CD4-positive, alpha-beta memory T cell (primary cell): ENCODE results near the gene EIPR1. TPM values are rescaled to one million over a fixed set of nuclear protein-coding genes. Genes with fewer than 3 reads are reported as not detected.

Source experiments
- CTCF ChIA-PET: fragments of 350-600 bp; sonication (Branson Sonifier 250); formaldehyde crosslinking; loops from one replicate; lab custom pipeline; 2021; ENCODE audit warnings: inconsistent platforms; ENCODE audit not compliant: partially characterized antibody; lab: Charles Lee
- POLR2A ChIA-PET: fragments of 350-600 bp; sonication (Branson Sonifier 250); formaldehyde crosslinking; loops from one replicate; lab custom pipeline; 2021; ENCODE audit not compliant: partially characterized antibody; lab: Charles Lee
- DNase-seq, 5 donors: peaks; one replicate each; pipeline versions ENCODE4 v3.0.0 to v3.0.0-alpha.2; 2020 to 2022; ENCODE audit warnings: mixed read lengths in 1 of 5
- H3K27ac ChIP-seq: one replicate; pipeline ENCODE4 v1.7.0; 2013; ENCODE audit warnings: low read depth, low read length
- H3K27me3 ChIP-seq: 2 replicates; pipeline ENCODE4 v1.7.0; 2013; ENCODE audit warnings: mild to moderate bottlenecking, low read length, moderate library complexity; ENCODE audit not compliant: insufficient read depth
- H3K36me3 ChIP-seq: 2 replicates; pipeline ENCODE4 v1.7.0; 2013; ENCODE audit warnings: mild to moderate bottlenecking, low read length, moderate library complexity; ENCODE audit not compliant: insufficient read depth
- H3K4me1 ChIP-seq: 2 replicates; pipeline ENCODE4 v1.7.0; 2013; ENCODE audit warnings: mild to moderate bottlenecking, low read length, moderate library complexity; ENCODE audit not compliant: insufficient read depth
- H3K4me3 ChIP-seq, 2 donors: one replicate each; pipeline ENCODE4 v1.7.0; 2013; ENCODE audit warnings: low read length in 2 of 2, mild to moderate bottlenecking in 1 of 2
- H3K9me3 ChIP-seq, 2 donors: one replicate each; pipeline ENCODE4 v1.7.0; 2013; ENCODE audit warnings: low read length in 2 of 2, control low read depth in 1 of 2; ENCODE audit not compliant: control insufficient read depth in 1 of 2
- H3K27ac Mint-ChIP-seq, 7 donors: one replicate each; pipeline ENCODE4 v1.8.0; 2020 to 2021; ENCODE audit warnings: mixed read lengths in 7 of 7, mild to moderate bottlenecking in 6 of 7, inconsistent platforms in 3 of 7, moderate library complexity in 3 of 7
- H3K27me3 Mint-ChIP-seq, 2 donors: one replicate each; pipeline ENCODE4 v1.8.0; 2020 to 2021; ENCODE audit warnings: mixed read lengths in 2 of 2
- H3K36me3 Mint-ChIP-seq, 2 donors: one replicate each; pipeline ENCODE4 v1.8.0; 2020 to 2021; ENCODE audit warnings: mixed read lengths in 2 of 2, inconsistent platforms in 1 of 2, mild to moderate bottlenecking in 1 of 2
- H3K4me1 Mint-ChIP-seq, 4 donors: one replicate each; pipeline ENCODE4 v1.8.0; 2020 to 2021; ENCODE audit warnings: mixed read lengths in 4 of 4, mild to moderate bottlenecking in 1 of 4
- H3K4me3 Mint-ChIP-seq, 8 donors: one replicate each; pipeline ENCODE4 v1.8.0; 2020 to 2021; ENCODE audit warnings: mixed read lengths in 8 of 8, mild to moderate bottlenecking in 7 of 8, moderate library complexity in 6 of 8, inconsistent platforms in 3 of 8
- H3K9me3 Mint-ChIP-seq, 8 donors: one replicate each; pipeline ENCODE4 v1.8.0; 2020 to 2021; ENCODE audit warnings: mixed read lengths in 8 of 8, mild to moderate bottlenecking in 5 of 8, inconsistent platforms in 3 of 8, moderate library complexity in 1 of 8
- intact Hi-C: fragments of 100-400 bp; cut with micrococcal nuclease; formaldehyde crosslinking; loops from one replicate; pipeline ENCODE4 v1.15.1; 2023
- polyA plus RNA-seq, 2 donors: library from polyadenylated mRNA; unstranded; fragments of 300-500 nt; fragmentation: Illumina TruSeq; gene quantifications; one replicate each; pipeline ENCODE4 v1.2.3, GENCODE V29; 2021
- total RNA-seq, 2 experiments: library from RNA; stranded (reverse); gene quantifications; one replicate each; pipeline ENCODE4 v1.2.3, GENCODE V29; 2021

Gene EIPR1
- total and polyA plus RNA-seq, 4 experiments from 2014 or later, result 18.2 to 48.0 (median 26.2) TPM

DNA sequence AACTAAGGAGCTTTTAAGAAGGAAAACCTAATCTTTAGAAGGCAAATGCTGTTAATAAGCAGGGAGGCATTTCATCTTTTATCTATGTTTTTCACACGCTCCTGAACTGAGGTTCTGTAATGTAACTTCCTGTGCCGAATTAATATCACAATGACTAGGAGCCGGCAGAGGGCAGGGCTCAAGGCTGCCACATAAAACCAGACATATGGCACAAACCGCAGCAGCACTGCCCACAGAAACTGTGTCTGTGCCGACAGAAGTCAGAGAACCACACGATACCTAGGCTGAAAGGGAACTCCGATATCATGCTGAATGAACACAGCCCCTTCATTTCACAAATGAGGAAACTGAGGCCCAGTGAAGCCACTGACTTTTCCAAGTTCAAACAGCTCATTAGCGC, 112.1 kb downstream of the EIPR1 start:
- no peaks in the 10 kb centered on the region for H3K27me3 ChIP-seq

DNA sequence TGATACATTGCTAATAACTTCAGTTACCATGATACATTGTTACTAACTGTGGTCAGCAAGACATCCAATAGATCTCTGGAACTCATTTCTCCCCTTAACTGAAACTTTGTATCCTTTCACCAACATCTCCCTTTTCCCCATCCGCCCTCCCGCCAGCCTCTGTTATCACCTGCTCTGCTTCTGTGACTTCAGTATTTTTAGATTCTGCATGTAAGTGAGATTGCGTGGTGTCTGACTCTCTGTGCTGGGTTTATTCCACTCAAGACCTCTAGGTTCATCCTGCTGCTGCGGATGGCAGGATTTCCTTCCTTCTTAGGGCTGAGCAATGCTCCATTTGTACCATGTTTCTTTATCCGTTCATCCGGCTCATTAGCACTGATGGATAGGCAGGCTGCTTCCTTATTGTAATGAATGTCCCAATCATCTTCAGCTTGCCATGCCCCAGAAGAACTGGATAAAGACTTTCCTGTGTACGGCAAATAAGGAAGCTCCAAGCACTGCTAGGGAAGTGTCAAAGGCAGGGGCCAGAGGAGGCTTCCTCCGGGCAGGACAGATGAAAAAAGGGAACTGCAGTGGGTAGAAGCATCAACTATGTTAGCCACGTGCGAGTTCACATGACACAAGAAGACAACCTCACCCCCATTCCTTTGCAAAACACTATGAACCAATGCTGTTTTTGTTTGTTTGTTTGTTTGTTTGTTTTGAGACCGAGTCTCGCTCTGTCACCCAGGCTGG, 113.4 kb downstream of the EIPR1 start:
- POLR2A ChIA-PET, result no interaction called here
- Histone ChIP-seq H3K4me1 (no peaks in the 10 kb centered on the region), H3K4me3 (no peak overlapping the region), H3K36me3 (peaks cover 4% of the 10 kb centered on the region), H3K27me3 (no peaks in the 10 kb centered on the region), H3K9me3 (no peaks in the 10 kb centered on the region), H3K27ac (no peak overlapping the region)
- Mint-ChIP-seq H3K27ac (peak overlapping the region in 3 of 7 donors; percentile 48 to 79 (median 55)), H3K9me3 (peaks cover 0 to 2% (median 0%) of the 10 kb centered on the region in 8 donors), H3K4me1 (peaks cover 0 to 7% (median 1%) of the 10 kb centered on the region in 4 donors), H3K27me3 (no peaks in the 10 kb centered on the region), H3K4me3 (no peak overlapping the region), H3K36me3 (peaks cover 8 to 26% of the 10 kb centered on the region in 2 donors)
- CTCF ChIA-PET, result no interaction called here
- intact Hi-C loops, result no loop called here
- DNase-seq, result no peak

More for the DNA sequence above, 112.1 kb downstream of the EIPR1 start:
- intact Hi-C loops, result no loop called here
- H3K4me3 ChIP-seq, result no peak overlapping the region
- no peak overlapping the region for H3K27ac ChIP-seq
- ChIA-PET POLR2A (no interaction called here), CTCF (interaction anchor here (0.6 kb wide), 1 partner anchor 12 kb away, joined by 3 read pairs; no protein-coding TSS in a partner anchor)
- DNase-seq, result no peak
- no peaks in the 10 kb centered on the region for H3K4me1 ChIP-seq
- peaks cover 4% of the 10 kb centered on the region for H3K36me3 ChIP-seq
- Mint-ChIP-seq H3K4me1 (peaks cover 0 to 5% (median 1%) of the 10 kb centered on the region in 4 donors), H3K27ac (no peak overlapping the region), H3K36me3 (peaks cover 8 to 26% of the 10 kb centered on the region in 2 donors), H3K27me3 (no peaks in the 10 kb centered on the region), H3K4me3 (no peak overlapping the region), H3K9me3 (peaks cover 0 to 2% (median 0%) of the 10 kb centered on the region in 8 donors)
- H3K9me3 ChIP-seq, result no peaks in the 10 kb centered on the region

GRCh38 chr2:3263487-3263886, 114.1 kb downstream of the EIPR1 start:
- Mint-ChIP-seq H3K27me3 (no peaks in the 10 kb centered on the region), H3K27ac (no peak overlapping the region), H3K9me3 (peaks cover 0 to 2% (median 0%) of the 10 kb centered on the region in 8 donors), H3K4me3 (no peak overlapping the region), H3K4me1 (peaks cover 0 to 7% (median 1%) of the 10 kb centered on the region in 4 donors), H3K36me3 (peaks cover 10 to 26% of the 10 kb centered on the region in 2 donors)
- Histone ChIP-seq H3K4me1 (no peaks in the 10 kb centered on the region), H3K27ac (no peak overlapping the region), H3K4me3 (no peak overlapping the region), H3K27me3 (no peaks in the 10 kb centered on the region), H3K36me3 (peaks cover 4% of the 10 kb centered on the region), H3K9me3 (no peaks in the 10 kb centered on the region)
- intact Hi-C loops, result no loop called here
- ChIA-PET CTCF (no interaction called here), POLR2A (no interaction called here)
- no peak for DNase-seq

GRCh38 chr2:3262437-3263388, 114.9 kb downstream of the EIPR1 start:
- peaks cover 0 to 2% (median 0%) of the 10 kb centered on the region in 8 donors for H3K9me3 Mint-ChIP-seq
- no peaks in the 10 kb centered on the region for H3K4me1 ChIP-seq
- H3K27ac ChIP-seq, result no peak overlapping the region
- H3K27me3 ChIP-seq, result no peaks in the 10 kb centered on the region
- ChIA-PET POLR2A (no interaction called here), CTCF (no interaction called here)
- no peak overlapping the region for H3K4me3 ChIP-seq
- no peak overlapping the region for H3K4me3 Mint-ChIP-seq
- DNase-seq, result no peak
- H3K4me1 Mint-ChIP-seq, result peaks cover 0 to 7% (median 1%) of the 10 kb centered on the region in 4 donors
- intact Hi-C loops, result no loop called here
- peaks cover 4% of the 10 kb centered on the region for H3K36me3 ChIP-seq
- H3K27me3 Mint-ChIP-seq, result no peaks in the 10 kb centered on the region
- H3K9me3 ChIP-seq, result no peaks in the 10 kb centered on the region
- peak overlapping the region in 1 of 7 donors; percentile 60 for H3K27ac Mint-ChIP-seq
- peaks cover 10 to 28% of the 10 kb centered on the region in 2 donors for H3K36me3 Mint-ChIP-seq

- no peak overlapping the region for H3K27ac ChIP-seq
- H3K4me3 ChIP-seq, result no peak overlapping the region
- ChIA-PET CTCF (no interaction called here), POLR2A (no interaction called here)
- no peak for DNase-seq
- peaks cover 17 to 40% of the 10 kb centered on the region in 2 donors for H3K36me3 Mint-ChIP-seq
- H3K36me3 ChIP-seq, result peaks cover 4% of the 10 kb centered on the region
- H3K9me3 ChIP-seq, result no peaks in the 10 kb centered on the region
- no peak overlapping the region for H3K4me3 Mint-ChIP-seq
- peaks cover 0 to 2% (median 0%) of the 10 kb centered on the region in 8 donors for H3K9me3 Mint-ChIP-seq
- peaks cover 0 to 7% (median 1%) of the 10 kb centered on the region in 4 donors for H3K4me1 Mint-ChIP-seq
- no peaks in the 10 kb centered on the region for H3K27me3 Mint-ChIP-seq
- H3K4me1 ChIP-seq, result no peaks in the 10 kb centered on the region
- H3K27me3 ChIP-seq, result no peaks in the 10 kb centered on the region
- intact Hi-C loops, result no loop called here
- H3K27ac Mint-ChIP-seq, result no peak overlapping the region
Observed at GRCh38 chr2:3261511-3261910, 116.1 kb downstream of the EIPR1 start.

- CTCF ChIA-PET, result interaction anchor here (1.4 kb wide), 1 partner anchor 18 kb away, joined by 3 read pairs; no protein-coding TSS in a partner anchor
Observed at GRCh38 chr2:3260959-3261358, 116.7 kb downstream of the EIPR1 start.

GRCh38 chr2:3257826-3258225, 119.8 kb downstream of the EIPR1 start:
- intact Hi-C loops, result no loop called here
- Mint-ChIP-seq H3K4me1 (peaks cover 0 to 5% (median 0%) of the 10 kb centered on the region in 4 donors), H3K27me3 (no peaks in the 10 kb centered on the region), H3K4me3 (no peak overlapping the region), H3K36me3 (peaks cover 22 to 50% of the 10 kb centered on the region in 2 donors), H3K27ac (peak overlapping the region in 1 of 7 donors; percentile 35), H3K9me3 (no peaks in the 10 kb centered on the region)
- H3K4me1 ChIP-seq, result no peaks in the 10 kb centered on the region
- no peaks in the 10 kb centered on the region for H3K27me3 ChIP-seq
- CTCF ChIA-PET, result no interaction called here
- H3K9me3 ChIP-seq, result no peaks in the 10 kb centered on the region
- no peaks in the 10 kb centered on the region for H3K36me3 ChIP-seq
- H3K27ac ChIP-seq, result no peak overlapping the region
- no peak overlapping the region for H3K4me3 ChIP-seq
- POLR2A ChIA-PET, result no interaction called here
- no peak for DNase-seq

More at GRCh38 chr2:3260959-3261358, 116.7 kb downstream of the EIPR1 start:
- no peak for DNase-seq
- peaks cover 13 to 42% of the 10 kb centered on the region in 2 donors for H3K36me3 Mint-ChIP-seq
- H3K9me3 Mint-ChIP-seq, result peaks cover 0 to 1% (median 0%) of the 10 kb centered on the region in 8 donors
- intact Hi-C loops, result no loop called here
- H3K27me3 Mint-ChIP-seq, result no peaks in the 10 kb centered on the region
- H3K4me3 Mint-ChIP-seq, result no peak overlapping the region
- H3K27me3 ChIP-seq, result no peaks in the 10 kb centered on the region
- POLR2A ChIA-PET, result no interaction called here
- H3K27ac ChIP-seq, result no peak overlapping the region
- H3K36me3 ChIP-seq, result peaks cover 4% of the 10 kb centered on the region
- H3K27ac Mint-ChIP-seq, result no peak overlapping the region
- H3K4me1 Mint-ChIP-seq, result peaks cover 0 to 7% (median 1%) of the 10 kb centered on the region in 4 donors
- H3K4me3 ChIP-seq, result no peak overlapping the region
- no peaks in the 10 kb centered on the region for H3K4me1 ChIP-seq
- H3K9me3 ChIP-seq, result no peaks in the 10 kb centered on the region
